ENCODE results near the gene LRRC7.

LRRC7 gene

DNA sequence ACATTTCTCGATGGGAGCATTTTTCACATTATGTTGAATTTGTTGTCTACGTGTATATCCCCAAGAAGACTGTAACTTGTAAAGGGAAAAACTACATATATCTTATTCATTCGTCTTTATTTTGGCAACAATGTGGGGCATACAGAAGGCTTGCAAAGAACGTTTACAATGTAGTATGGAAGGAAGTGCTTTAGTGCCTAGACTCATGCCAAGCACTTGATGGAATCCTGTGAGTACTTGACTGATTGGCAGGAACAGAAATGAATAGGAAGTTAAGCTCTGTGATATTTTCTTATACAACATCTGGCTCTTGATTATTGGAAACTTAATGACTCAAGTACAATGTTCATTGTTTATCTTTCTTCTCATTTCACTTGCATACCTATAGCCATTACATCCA lies 284.4 kb downstream of the LRRC7 start:
- no peak overlapping the region for H3K4me3 ChIP-seq (ENCODE audit: low read length)
- no peak for DNase-seq (ENCODE audit: low read depth)
- TF ChIP-seq, protein P1, sequence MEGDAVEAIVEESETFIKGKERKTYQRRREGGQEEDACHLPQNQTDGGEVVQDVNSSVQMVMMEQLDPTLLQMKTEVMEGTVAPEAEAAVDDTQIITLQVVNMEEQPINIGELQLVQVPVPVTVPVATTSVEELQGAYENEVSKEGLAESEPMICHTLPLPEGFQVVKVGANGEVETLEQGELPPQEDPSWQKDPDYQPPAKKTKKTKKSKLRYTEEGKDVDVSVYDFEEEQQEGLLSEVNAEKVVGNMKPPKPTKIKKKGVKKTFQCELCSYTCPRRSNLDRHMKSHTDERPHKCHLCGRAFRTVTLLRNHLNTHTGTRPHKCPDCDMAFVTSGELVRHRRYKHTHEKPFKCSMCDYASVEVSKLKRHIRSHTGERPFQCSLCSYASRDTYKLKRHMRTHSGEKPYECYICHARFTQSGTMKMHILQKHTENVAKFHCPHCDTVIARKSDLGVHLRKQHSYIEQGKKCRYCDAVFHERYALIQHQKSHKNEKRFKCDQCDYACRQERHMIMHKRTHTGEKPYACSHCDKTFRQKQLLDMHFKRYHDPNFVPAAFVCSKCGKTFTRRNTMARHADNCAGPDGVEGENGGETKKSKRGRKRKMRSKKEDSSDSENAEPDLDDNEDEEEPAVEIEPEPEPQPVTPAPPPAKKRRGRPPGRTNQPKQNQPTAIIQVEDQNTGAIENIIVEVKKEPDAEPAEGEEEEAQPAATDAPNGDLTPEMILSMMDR (conservative IDR thresholded peaks at IDR 0.05; ENCODE audit: low read depth, low read length): no peak

DNA sequence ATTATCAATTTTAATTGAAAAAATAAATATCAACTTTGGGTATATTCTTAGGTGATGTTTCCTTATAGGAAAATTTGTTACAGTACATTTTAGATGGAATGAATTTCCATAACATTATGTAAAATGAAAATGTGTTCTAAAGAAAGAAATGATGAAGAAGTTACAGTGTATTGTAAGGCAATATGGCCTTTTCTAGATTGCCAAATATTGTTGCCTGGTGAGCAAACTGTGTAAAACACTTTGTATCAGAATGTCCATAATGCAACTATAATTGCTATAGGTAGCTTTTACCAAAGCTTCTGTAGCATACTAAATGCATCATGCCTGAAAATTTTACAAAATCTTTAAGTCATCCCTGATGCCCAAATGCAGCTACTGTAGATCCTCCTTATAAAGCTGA lies 285.0 kb downstream of the LRRC7 start:
- TF ChIP-seq, protein P1 (conservative IDR thresholded peaks at IDR 0.05; ENCODE audit: low read depth, low read length): no peak
- no peak overlapping the region for H3K4me3 ChIP-seq (ENCODE audit: low read length)
- DNase-seq (ENCODE audit: low read depth): no peak

DNA sequence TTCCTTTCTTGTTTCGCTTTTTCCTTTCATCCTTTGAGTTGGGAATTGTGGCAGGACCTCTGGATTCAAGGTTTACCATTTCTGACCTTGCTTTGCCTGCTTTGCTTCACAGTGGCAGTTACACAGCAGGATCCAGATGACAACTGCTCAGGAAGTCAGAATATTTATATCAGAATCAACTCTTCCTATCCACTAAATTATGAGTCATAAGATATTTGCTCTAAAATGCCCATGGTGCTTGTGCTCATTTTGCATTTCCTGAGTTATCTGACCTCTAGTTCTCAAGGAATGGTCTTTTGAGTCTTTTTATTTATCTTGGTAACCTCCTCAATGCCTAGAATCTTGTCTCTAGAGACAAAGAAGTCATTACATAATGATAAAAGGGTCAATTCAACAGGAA lies 290.8 kb downstream of the LRRC7 start:
- H3K4me3 ChIP-seq (ENCODE audit: low read length): no peak overlapping the region
- TF ChIP-seq, protein P1 (conservative IDR thresholded peaks at IDR 0.05; ENCODE audit: low read depth, low read length): no peak
- DNase-seq (ENCODE audit: low read depth): no peak

DNA sequence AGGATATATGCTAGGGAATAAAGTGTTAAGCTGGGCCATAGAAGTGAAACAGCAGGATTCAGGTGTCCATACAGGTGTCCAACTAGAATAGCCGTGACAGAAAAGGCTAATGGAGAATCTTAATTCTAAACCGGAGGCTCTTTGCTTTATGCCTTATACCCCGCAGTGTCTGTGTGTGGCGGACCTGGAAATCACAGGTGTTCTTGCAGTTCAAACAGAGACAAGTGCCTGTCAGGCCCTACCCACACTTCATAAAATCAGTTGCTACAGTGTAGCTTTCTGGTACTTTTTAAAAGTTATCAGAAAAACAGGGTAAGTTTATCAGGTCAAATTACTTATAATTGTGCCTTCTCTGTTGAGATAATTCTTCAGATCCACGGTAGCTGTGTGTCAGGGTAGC lies 293.9 kb downstream of the LRRC7 start:
- TF ChIP-seq, protein P1 (conservative IDR thresholded peaks at IDR 0.05; ENCODE audit: low read depth, low read length): no peak
- H3K4me3 ChIP-seq (ENCODE audit: low read length): no peak overlapping the region
- DNase-seq (ENCODE audit: low read depth): no peak

DNA sequence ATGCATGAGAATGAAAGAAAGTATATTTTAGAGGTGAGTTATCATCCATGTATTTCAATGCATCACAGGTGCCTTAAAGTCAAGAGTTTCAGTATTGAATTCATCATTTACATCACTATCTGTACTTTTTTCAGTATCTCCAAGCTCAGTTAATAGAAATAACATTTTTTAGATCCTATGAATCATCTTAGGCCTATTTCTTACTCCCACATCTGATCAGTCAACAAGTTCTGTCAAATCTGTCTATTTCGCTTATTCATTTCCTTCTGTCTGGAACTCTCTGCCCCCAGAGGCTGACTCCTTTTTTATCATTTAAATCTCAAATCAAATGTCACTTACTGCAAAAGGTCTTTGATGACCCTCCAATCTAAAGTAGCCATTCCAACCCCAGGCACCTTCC lies 295.2 kb downstream of the LRRC7 start:
- TF ChIP-seq, protein P1 (conservative IDR thresholded peaks at IDR 0.05; ENCODE audit: low read depth, low read length): no peak
- DNase-seq (ENCODE audit: low read depth): no peak

DNA sequence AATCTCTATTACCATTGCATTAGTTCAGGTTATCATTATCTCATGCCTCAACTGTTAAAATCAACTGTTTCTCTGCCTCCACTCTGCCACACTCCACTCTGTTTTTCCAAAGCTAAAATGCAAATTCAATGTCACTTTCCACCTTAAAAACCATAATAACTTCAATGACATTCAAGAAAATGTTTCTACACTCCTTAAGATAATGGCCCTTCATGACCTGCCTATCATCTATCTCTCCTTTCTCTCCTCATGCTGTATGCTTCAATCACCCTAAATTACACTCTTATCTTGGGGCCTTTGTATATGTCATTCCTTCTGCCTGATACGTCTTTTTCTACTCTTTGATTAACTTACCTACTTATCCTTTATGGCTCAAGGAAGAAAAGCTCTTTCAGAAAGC lies 296.0 kb downstream of the LRRC7 start:
- TF ChIP-seq, protein P1 (conservative IDR thresholded peaks at IDR 0.05; ENCODE audit: low read depth, low read length): no peak
- no peak overlapping the region for H3K4me3 ChIP-seq (ENCODE audit: low read length)
- no peak for DNase-seq (ENCODE audit: low read depth)

More for the DNA sequence above, 295.2 kb downstream of the LRRC7 start:
- H3K4me3 ChIP-seq (ENCODE audit: low read length): no peak overlapping the region

DNA sequence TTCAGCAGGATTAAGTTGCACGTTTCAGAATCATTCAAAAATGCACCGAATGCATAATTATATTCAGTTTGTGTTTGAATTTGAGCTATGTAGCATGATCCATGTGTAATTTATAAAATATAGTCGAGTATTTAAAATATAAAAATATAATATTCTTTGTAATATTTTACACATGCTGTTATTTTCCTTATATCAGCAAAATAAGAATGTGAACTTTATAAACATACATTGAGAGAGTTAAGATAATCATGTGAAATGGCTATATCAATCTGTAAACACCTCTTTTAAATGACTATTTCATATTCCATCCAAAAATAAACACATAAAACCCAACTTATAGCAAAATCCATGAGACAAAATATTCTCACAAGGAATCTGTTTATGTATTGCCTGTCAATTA lies 303.7 kb downstream of the LRRC7 start:
- H3K4me3 ChIP-seq (ENCODE audit: low read length): no peak overlapping the region
- DNase-seq (ENCODE audit: low read depth): no peak
- TF ChIP-seq, protein P1 (conservative IDR thresholded peaks at IDR 0.05; ENCODE audit: low read depth, low read length): no peak
